ENCODE measurements around the gene SKIC3.

The SKIC3 gene

DNA sequence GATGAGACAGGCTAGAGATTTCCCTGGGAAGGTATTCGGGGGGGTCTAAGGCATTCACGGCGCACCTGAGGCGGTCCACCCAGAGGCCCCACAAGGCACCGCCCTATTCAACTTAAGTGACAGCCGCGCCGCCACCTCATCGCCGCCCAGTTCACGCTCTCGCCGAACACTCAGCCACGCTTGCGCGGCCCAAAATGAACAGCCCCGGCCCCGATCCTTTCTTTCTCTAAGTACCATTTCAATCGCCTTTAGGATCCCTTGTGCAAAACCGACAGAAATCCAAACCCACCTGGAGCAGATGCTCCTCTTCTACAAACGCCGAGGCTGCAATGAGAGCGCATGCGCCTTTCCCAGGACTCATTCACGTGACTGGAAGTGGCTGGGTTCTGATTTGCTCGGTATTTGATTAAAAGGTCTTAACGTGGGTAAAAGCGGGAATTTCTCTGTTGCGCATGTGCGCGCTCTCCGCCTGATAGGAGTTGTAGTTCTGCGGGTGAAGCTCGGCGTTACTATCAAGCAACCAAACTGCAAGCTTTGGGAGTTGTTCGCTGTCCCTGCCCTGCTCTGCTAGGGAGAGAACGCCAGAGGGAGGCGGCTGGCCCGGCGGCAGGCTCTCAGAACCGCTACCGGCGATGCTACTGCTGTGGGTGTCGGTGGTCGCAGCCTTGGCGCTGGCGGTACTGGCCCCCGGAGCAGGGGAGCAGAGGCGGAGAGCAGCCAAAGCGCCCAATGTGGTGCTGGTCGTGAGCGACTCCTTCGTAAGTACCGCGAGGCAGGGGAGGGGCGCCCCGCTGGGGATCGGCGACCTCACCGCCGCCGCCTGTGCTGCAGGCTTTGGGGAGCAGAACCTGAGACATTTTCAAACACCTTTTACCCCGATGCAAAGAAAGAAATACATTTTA lies at the start of gene SKIC3, which contains the start of gene ARSK:
TSS of gene SKIC3 (minus strand) at position 331 of the 902 bp plus-strand sequence. CDS start 7,827 bp downstream, outside the sequence.
TSS of gene ARSK (plus strand) at position 455 of the 902 bp plus-strand sequence. CDS start at position 633, 178 bp downstream.
- peak; percentile 99 for DNase-seq (ENCODE audit: low read depth)

DNA sequence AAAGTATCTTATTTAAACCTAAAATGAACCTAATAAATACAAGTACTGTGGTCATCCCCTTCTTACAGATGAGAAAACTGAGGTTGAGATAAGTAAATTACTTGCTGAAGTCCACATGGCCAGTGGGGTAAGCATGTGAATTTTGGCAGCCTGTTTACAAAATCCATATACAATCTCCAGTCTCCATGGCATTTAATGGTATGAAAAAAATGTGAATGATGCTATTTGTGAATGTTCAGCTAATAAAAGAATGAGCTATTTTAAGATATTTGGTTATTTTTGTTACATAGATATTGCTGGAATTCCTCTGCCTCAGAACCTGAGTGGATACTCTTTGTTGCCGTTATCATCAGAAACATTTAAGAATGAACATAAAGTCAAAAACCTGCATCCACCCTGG lies 45.8 kb upstream of the SKIC3 start:
- DNase-seq (ENCODE audit: low read depth), result no peak

DNA sequence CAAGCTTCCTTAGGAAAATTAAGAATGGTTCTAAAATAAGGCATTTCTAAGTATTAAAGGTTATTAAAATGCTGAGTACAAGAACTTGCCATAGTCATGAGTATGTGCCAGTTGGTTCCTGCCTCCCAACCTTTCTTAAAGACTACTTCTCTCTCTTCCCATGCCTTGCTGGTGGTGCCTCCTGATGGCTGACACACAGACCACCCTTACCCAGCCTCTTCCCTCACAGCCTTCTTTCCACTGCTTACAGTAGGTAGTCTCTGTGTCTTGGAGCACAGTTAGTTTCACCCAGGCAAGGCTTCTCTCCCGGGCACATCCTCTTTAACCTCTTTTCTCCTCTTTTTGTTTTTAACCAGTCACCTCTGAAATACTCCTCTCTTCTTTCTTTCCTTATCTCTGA lies 44.5 kb upstream of the SKIC3 start:
- DNase-seq (ENCODE audit: low read depth), result no peak

DNA sequence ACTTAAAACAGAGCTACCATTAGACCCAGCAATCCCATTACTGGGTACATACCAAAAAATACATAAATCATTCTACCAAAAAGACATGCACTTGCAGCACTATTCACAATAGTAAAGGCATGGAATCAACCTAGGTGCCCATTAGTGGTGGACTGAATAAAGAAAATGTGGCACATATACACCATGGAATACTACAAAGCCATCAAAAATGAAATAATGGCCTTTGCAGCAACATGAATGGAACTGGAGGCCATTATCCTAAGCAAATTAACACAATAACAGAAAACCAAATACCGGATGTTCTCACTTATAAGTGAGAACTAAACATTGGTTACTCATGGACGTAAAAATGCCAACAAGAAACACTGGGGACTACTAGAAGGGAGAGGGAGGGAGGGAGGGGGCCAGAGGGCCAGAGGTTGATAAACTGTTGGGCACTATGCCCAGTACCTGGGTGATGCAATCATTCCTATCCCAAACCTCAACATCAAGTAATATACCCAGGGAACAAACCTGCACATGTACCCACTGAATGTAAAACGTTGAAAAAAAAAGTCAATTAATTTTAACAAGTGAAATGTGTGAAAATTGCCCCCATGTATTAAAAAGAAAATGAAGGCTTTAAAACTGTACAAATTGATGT lies 40.6 kb upstream of the SKIC3 start:
- no peak for DNase-seq (ENCODE audit: low read depth)

DNA sequence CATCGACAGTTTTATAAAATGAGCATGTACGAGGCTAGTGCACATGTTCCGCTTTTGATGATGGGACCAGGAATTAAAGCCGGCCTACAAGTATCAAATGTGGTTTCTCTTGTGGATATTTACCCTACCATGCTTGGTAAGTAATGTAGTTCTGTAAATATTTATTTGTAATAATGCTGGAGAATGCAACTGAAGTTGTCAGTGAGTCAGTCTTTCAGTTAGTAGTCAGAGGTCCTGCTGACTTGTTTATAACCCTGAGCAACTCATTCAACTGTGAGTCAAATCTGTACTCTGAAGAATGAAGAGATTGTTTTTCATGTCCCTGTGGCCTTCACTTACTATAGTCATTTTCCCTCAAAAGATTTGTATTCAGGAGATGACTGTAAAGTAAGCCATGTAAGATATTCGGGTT lies 36.7 kb upstream of the SKIC3 start:
- peak; percentile 43 for DNase-seq (ENCODE audit: low read depth)

DNA sequence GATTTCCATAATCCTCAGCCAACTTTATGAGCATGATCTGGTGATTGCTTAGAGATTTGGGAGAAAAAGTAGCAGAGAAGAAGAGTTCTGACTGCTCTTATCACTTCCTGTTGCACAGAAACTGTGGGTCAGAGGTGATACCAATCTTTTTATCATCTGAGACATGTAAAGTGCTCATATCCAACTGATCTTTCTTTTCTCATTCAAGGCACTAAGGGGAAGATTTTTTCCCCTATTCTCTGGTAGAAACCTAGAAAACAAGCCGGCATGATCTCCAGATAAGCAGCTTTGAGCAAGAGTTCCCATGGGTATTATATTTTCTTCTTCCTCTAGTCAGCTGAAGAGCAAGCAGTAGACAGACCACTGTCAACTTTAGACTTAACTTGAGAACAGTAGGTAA lies 36.1 kb upstream of the SKIC3 start:
- DNase-seq (ENCODE audit: low read depth), result no peak

DNA sequence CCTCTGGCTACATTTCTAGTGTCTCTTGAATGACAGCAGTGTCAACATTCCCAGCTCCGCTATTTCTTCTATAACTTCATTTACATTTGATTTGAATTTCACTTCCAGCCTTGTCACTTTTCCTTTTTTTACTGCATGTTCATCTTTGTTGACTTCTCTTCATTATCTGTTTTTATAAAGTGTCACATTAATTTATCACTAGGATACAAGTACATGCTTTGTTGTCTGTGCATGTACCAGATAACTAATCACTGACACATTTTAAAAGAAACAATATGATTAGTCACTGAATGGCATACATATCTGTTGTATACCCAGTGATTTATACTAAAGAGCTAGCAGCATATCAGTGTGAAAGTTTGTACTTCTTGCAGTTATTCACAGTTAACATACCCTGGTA lies 29.2 kb upstream of the SKIC3 start:
- no peak for DNase-seq (ENCODE audit: low read depth)

DNA sequence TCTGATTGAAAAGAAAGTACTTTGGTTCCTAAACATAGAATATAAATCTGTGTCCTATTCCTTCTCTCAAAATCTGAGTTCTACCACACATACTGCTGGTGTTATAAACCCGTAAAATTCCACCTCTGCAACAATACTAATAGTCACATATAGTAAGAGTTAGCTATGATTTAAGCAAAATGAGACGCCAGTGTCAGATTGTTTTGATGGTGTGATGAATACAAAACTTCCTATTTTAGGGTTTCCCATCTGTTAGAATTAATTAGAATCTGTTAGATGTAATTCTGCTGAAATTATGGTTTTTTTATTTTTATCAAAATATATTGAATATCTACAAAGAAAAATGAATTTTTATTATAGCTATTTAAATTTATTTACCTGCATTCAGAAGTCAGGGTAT lies 26.8 kb upstream of the SKIC3 start:
- no peak for DNase-seq (ENCODE audit: low read depth)

DNA sequence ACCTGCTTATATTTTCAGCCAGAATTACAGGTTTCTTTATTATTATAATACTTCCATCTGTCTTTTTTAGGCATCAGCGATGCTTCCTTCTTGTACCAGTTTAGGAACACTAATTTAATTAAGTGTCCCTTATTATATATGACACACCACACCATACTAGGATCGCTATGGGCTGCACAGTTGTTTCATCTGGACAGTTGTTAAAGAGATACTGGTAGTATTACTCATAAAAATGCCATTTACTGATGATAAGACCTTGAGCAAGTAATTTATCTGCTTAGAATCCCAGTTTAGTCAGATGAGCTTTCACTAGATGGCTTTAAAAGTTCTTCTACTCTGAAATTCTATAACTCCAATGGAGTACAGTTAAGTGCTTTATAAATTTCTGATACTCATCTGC lies 17.2 kb upstream of the SKIC3 start:
- DNase-seq (ENCODE audit: low read depth), result no peak

DNA sequence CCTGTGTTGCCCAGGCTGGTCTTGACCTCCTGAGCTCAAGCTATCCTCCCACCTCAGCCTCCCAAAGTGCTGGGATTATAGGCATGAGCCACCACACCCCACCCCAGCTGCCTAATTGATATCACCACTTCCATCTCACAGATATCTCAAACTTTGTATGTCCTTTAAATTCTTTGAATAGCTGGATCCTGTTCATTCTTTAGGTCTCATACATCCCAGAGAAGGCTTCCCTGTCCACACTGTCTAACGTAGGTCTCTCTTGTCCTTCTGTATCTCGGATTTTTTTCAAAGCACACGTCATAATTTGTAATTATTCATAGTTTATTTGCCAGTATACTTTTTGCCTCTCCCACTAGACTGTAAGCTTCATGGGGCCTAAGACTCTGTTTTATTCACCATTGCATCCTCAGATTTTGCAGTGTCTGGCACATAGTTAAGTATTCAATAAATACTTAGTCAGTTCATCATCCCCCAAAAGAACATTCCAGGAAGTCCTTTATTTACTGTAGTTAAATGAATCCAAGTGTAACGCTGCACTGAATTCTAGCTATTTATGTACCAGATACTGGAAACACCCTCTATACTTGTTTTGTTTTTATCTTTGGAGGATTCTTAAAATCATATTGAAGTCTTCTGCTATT lies 10.6 kb upstream of the SKIC3 start:
- DNase-seq (ENCODE audit: low read depth), result peak; percentile 4

DNA sequence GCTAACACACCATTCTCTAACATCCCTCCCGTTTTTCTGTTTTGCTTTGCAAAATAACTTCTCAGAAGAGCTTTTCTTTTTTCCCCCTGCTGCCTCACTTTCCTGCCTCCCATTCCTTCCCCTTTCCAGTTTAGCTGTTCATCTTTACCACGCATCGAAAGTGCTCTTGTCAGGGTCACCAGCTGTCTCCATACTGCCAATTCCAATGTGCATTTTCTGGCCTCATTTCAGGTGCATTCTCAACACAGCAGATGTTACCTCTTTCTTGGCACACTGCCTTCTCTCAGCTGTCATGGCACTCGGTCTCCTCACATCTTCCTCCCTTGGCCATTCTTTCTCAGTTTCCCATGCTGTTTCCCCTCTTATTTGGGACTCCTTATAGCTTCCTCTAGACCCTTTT lies 9.7 kb upstream of the SKIC3 start:
- no peak for DNase-seq (ENCODE audit: low read depth)

DNA sequence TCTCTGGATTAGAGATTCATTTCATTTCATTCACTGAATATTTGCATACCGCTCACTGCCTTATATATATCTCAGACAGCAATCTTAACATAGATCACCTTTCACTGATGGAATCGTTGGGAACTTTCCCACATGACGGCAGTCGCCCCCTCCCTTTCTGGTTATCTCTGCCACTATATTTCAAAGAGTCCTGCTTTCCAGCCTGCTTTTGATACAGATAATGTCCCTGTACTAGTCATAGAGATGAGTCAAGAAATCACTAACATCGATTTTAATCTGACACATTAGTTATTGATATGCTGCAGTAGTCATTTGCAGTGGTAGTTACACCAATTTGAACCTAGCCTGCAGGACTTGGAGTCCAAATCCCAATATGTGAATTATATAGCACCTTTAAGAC lies 8.6 kb upstream of the SKIC3 start:
- DNase-seq (ENCODE audit: low read depth), result no peak

DNA sequence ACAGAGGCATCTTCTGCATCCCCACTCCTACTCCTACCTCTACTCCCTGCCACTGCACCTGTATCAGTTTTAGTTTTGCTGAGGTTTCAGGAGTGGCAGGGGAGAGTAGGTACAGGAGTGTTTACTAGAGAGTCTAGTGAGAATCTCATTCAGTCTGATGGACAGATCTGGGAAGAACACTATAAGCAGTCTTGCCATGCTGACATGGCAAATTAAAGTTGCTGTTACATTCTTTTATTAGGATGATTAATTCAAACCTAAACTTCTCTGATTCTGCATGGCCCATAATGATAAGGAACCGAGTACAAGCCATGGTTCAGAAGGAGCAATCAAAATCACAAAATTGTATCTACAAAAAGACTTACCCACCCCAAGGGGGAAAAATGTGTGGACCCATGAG lies 7.5 kb upstream of the SKIC3 start:
- DNase-seq (ENCODE audit: low read depth), result no peak

DNA sequence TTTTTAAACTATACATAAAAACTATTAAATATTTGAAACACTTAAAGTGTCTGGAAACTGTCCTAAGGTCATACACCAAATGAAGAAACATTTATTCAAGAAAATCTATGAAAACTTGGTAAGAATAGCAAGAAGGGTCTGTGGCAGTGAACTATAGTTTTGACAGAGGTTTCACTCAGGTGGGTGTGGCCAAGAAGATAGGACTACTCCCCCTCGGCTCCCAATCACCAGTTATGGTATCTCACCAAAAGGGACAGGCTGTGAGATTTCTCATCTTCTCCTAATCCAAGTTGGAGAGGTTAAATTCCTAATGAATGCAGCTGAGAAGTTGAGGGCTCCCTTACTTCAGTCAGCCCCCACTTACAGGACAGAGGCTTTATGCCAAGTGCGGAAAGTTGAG lies 3.1 kb upstream of the SKIC3 start:
- DNase-seq (ENCODE audit: low read depth), result no peak

DNA sequence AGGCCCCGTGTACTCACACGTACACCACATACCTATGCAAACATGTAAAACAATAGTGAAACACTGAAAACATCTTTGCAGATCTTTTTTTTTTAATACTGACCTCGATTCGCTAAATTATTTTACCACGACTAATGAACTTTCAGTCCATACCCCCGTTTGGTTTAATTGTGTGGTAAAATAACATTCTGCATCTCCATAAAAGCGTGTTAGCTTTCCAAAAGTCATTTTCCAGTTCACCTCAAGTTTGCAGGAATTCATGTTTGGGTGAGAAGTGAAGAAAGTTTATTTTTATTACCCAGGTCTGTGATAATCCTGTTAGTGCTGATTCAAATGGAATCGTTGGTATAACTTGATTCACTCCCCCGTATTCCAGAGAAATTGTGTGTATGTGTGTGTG lies 776 bp upstream of the SKIC3 start:
- DNase-seq (ENCODE audit: low read depth), result no peak

DNA sequence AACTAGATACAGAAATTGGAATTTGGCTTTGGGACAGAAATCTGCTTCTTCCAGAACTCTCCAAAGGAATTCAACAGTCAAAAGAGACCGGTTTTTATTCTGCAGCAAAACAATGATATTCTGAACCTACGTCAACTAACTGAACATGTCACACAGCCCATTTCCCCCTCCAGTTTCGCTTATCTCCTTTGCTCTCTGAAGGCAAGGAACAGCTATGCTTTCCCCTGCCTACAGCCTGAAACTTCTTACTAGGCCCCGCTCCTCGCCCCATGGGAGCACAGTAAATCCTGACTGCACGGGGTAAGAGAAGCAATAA lies 488 bp downstream of the SKIC3 start:
- no peak for DNase-seq (ENCODE audit: low read depth)

DNA sequence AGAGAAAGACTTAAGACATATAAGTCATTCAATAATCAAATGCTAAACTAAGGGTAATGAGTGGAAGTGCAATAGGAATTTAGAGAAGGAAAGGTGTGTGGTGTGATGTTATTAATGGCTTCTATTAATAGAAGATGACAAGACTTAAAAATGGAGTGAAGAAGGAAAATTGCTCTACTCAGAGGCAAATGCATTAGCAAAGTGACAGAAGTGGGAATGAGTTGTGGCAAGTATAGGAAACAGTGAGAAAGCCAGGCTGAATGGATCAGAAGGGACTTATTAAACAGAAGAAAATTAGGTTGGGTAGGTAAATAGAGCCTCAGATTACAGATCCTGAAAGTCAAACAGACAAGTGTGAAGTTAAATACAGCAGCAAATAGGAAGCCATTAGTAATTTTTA lies 5.7 kb downstream of the SKIC3 start:
- DNase-seq (ENCODE audit: low read depth), result no peak

DNA sequence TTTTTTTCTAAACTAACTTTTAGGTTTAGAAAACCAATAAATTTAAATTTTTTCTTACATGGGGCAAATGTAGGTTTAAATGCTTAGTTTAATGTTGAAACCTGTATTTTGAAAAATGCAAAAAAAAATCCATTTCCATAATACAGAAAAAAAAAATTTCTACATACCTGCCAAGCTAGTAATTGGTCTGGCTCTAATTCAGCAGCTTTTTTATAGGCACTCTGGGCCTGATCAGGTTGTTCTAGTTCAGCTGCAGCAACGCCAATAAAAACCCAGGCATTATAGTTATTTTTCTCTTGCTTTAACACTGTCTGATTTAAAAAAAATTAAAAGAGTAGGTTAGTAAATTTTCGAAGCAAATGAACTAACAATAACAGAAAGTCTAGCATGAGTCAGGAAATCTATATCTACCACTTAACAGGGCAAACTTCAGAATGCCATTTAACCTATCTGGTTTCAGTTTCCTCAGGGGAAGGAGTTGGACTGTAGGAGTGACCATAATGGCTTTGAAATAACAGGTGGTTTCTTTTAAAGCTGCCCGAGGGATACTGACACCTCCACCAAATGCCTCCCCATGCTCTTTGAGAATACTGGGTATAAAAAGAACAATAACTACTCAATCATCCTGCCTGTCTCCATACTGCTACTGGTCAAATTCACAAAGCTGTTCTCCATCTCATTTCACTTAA lies 11.6 kb downstream of the SKIC3 start:
- DNase-seq (ENCODE audit: low read depth), result no peak

DNA sequence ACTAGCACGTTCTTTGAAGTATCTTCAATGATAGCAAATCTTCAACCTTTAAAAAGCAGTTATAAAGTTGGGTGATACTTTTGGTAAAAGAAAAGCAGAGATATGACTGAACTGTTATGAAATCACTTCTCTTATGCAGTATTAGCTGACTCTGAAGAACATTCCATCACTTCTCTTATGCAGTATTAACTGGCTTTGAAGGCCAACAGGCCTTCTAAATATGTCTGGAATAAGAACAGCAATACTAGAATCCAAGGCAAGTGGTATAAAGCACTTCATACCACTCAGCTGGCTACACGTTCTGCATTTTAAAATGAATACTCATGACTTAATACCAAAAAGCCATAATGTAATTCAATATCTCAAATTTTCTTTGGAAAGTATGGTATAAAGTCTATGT lies 17.3 kb downstream of the SKIC3 start:
- DNase-seq (ENCODE audit: low read depth), result no peak

DNA sequence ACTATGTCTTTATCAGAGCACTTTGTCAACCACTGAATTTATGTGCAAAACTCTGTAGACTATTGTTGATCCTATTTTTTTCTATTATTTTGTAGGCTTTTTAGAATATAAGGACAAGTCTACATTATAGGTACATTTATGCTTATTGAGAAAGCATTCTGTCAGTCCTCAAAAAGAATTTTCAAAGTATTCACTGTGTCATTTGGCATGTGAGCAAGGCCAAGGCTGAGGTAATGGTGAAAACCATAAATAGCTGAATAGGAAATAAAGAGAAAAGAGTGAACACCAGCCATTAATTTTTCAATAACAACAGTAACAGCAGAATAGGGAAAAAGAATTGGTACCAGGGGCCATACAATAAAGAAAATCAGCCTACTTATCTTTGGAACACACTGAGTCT lies 21.0 kb downstream of the SKIC3 start:
- DNase-seq (ENCODE audit: low read depth), result no peak

DNA sequence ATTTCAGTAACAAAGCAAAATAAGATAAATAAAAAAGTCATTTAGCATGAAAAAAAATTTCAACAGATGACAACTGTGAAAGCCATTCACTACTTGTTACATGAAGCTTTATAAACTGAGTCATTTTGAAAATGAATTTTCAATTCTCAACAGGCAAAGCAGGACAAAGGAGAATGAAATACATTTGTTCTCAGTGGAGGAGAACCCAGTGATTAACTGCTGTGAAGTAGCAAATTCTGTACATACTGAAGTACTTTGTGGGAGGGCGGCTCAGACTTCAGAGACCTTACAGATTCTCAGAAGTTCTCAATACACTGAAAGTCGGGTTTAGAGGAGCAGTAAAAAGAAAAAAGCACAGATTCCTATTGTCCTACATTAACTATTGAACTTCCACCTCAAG lies 21.7 kb downstream of the SKIC3 start:
- no peak for DNase-seq (ENCODE audit: low read depth)

DNA sequence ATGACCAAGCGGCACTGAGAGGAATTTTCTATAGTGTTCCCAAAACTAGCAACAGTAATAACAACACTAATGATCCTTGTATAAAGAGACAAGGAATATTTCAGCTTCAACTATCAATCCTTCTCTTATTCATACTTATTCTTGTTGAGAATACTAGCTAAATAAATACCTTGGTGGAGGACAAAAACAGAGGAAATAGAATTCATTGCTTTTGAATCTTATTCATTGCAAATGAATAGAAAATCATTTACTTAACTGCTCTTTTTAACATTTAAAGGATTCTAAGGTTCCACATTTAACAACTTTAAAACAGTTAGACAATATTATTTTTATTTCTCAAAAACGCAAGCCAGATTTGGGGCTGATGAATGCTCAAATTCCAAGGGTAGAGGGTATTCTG lies 22.4 kb downstream of the SKIC3 start:
- no peak for DNase-seq (ENCODE audit: low read depth)

DNA sequence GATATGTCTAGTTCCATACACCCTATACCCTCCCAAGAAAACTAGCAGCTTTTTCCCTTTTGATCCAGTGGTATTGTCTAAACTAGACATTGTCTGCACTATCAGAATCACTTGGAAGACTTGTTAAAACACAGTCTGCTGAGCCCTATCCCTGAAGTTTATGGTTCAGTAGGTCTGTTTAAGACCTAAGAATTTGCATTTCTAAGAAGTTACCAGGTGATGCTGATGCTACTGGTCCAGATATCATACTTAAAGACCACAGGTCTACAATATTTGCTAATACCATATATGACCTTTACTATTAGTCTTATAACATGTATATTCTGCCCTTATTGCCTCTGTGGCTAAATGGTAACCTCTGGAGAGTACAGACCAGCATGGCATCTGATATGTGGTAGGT lies 23.3 kb downstream of the SKIC3 start:
- DNase-seq (ENCODE audit: low read depth), result no peak

Data from GM04504 (cell line).